ENCODE results near the gene PRSS38.
A peak's percentile ranks its signal among the peaks of the same experiment; 100 is the strongest.

Gene PRSS38

DNA sequence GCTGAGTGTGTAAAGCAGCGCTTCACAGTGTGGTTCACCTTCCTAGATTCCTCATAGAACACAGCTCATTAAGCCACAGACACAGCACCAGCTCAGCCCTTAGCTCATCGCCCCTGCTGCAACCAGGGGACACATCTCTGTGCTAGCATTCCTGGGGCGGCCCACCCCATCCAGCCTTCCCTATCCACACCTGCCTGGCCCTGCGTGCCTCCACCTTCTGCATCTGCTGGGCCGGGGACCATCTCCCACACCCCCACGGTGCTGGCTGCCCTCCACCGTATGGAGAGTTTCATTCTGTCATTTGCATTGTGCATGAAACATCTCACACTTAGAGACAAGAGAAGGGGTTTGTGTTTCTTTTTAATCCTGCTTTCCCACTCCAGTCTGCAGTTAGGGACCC, 35.8 kb upstream of the PRSS38 start:
- no peak for DNase-seq

GRCh38 chr1:227780101-227781044, 35.1 kb upstream of the PRSS38 start:
- no peak for DNase-seq

DNA sequence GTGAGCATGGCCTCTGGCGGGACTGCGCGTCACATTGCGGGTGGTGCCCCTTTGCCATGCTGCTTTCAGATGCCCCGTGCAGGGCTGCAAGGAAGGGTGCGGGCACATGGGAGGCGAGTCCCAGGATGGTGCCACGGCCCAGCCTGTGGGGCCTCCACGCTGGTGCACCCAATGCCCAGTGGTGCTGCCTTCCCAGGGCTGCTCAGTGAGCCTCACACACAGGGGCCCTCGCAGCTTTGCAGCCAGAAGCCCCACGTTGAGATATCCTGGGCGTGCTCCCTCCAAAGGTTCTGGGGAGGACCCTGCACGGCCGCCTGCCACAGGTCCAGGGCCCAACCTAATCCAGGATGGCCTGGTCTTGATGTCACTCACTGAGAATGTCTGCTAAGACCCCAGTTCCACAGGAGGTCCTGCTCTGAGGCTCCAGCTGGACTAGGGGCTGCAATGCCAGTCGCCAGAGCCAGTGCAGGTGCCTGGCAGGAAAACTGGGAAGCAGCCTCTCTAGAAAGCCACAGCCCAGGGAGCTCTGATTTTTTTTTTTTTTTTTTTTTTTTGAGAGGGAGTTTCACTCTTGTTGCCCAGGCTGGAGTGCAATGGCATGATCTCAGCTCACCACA, 34.1 kb upstream of the PRSS38 start:
- DNase-seq = no peak

DNA sequence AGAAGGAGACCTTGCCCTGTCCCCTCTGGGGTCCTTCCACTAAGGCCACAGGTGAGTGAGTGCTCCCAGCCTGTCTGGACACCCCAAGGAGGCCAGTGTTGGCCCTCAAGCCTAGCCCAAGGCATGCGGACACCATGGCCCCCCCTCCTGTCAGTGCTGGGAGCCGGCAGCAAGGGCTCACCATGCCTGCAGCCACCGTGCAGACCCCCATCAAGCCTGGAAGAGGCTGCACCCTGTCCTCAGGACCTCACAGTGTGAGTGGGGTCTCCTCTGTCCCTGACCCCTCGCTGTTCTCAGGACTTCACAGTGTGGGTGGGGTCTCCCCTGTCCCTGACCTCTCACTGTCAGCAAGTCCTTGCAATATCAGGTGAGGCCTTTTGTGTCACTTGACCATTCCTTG, 33.2 kb upstream of the PRSS38 start:
- DNase-seq = no peak

- no peak for DNase-seq
These were observed 30.2 kb upstream of the PRSS38 start for GRCh38 chr1:227785094-227785804.

- DNase-seq = no peak
These were observed 29.4 kb upstream of the PRSS38 start for GRCh38 chr1:227785805-227786671.

DNA sequence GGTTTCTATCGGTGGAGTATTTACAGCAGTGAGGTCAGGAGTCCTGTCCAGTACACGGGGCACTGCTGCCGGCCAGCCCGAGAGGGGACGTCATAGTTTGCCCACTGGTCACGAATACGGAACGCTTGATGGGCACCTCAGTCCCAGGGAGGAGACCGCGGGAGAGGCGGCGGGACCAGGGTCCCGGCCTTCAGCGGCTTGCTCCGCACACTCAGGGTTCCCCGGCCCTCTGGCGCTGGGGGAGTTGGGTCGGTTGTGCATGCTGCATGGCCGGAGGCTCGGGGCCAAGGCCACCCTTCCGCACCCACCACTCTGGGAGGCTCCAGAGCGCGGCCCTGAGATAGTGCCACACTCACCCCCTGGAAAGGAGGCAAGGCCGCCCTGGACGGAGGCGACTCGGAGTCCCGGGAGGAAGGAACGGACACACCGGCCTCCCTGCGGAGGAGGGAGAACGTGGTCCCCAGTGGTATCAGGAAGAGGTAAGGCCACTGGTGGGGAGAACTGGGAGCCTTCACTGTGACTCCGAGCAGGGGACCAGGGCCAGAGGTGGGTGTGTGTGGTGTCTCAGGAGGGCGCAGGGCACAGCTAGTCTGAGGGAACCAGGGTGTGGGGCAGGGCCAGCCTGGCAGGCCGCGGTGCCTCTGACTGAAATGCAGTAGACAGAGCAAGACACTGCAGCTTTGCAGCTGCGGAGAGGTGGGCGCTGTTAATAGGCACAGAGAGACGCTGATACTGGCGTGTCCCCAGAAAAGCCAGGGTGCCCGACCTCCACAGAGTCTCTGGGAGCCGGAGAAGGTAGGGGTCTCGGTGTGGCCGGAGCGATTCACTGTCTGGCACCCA, 28.6 kb upstream of the PRSS38 start:
- no peak for DNase-seq

- peak; percentile 95 for DNase-seq
These were observed 27.8 kb upstream of the PRSS38 start for GRCh38 chr1:227787513-227788270.

GRCh38 chr1:227788271-227789083, 27.0 kb upstream of the PRSS38 start:
- DNase-seq = no peak

- no peak for DNase-seq
These were observed 26.1 kb upstream of the PRSS38 start for GRCh38 chr1:227789084-227790033.

DNA sequence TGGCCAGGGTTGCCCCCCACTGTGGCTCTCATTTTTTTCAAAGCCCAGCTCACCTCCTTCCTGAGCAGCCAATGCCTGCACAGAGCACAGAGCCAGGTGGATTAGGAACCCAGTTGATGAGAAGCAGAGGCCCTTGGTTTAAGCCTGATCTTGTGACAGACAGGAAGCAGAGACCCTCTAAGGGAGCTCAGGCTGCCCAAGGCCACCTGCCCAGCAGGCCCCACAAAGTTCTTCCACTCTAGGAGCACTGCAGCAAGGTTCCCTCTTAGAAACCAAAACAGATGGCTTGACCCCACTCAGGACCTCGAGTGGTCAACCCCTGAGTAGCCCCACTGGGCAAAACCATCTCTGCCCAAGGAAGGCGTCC, 25.5 kb upstream of the PRSS38 start:
- no peak for DNase-seq

- DNase-seq = no peak
These were observed 24.6 kb upstream of the PRSS38 start for GRCh38 chr1:227790868-227791267.

- no peak for DNase-seq
These were observed 23.9 kb upstream of the PRSS38 start for GRCh38 chr1:227791425-227792143.

GRCh38 chr1:227792216-227793078, 23.0 kb upstream of the PRSS38 start:
- DNase-seq = no peak

DNA sequence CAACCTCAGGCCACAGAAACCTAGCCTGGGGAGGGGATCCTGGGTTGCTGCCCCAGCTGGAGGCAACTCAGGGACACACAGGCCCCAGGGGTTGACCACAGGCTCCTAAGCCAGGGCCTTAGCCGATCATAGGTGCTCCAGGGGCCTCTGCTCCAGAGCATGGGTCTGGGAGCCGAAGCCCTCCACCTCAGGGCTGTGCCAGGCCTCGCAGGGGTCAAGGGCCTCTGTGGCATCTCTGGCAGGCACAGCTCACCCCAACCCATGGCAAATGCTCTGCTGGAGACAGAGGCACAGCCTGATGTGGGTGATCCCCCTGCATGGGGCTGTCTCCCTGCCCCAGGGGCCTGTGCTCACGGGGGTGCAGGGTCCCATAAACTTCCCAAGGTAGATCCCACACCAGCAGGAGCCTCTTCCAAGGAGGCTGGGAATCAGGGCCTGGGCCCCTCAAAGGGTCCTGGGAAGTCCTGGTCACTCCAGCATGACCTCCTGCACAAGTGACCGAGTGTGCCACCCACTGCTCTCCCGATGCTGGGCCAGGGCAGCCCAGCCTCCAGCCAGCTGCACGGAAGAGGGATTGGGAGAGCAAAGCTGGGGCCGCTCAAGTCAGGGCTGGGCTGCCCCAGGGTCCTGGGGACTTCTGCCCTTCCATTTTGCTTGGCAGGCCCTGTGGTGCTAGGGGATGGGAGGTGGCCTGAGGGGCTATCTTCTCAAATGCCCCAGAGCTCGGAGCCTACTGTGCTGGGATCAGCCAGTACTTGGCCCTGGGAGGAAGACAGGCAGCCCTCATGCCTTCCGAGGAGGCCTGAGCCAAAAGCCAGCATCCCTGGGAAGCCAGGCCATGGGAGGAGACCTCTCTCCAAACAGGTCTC, 22.2 kb upstream of the PRSS38 start:
- no peak for DNase-seq
